Measurements from ENCODE around the gene TFPT. TPM values are rescaled to one million over a fixed set of nuclear protein-coding genes. Genes with fewer than 3 reads are reported as not detected.

The TFPT gene
- total RNA-seq, 2 experiments from 2014 or later: 44.4 to 47.1 TPM

DNA sequence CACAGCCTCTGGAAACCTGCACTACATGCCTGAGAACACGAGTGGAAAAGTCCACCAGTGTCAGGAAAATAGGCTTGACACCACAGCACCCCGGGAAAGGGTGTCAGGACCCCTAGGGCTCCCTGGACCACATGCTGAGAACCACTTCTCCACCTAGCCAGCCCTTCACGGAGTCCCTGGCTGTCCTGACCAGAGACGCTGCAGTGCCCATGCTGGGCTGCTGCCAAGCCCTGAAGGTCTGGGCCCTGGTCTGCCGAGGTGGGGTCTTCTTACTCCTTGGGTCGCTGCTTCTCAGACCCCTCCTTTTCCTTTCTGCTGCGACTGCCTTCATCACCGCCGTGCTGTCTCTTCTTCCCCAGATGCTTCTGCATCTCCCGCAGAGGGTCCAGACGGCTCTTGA lies 41.0 kb upstream of the TFPT start:
- ChIA-PET POLR2A (interaction anchor here (1.1 to 7.6 kb wide), 3 partner anchors 19 to 41 kb away, joined by 3 to 66 read pairs (median 5); partner anchors contain the start of genes CNOT3, PRPF31, TFPT and TSEN34), CTCF (interaction anchor here (0.7 kb wide), 1 partner anchor 31 kb away, joined by 3 read pairs; no protein-coding TSS in a partner anchor)
- no peak for DNase-seq
- Mint-ChIP-seq H3K36me3 (ENCODE audit: low read depth) (peaks cover 52% of the 10 kb centered on the region), H3K4me3 (no peak overlapping the region), H3K27ac (no peak overlapping the region), H3K4me1 (peaks cover 55% of the 10 kb centered on the region), H3K27me3 (no peaks in the 10 kb centered on the region), H3K9me3 (no peaks in the 10 kb centered on the region)

DNA sequence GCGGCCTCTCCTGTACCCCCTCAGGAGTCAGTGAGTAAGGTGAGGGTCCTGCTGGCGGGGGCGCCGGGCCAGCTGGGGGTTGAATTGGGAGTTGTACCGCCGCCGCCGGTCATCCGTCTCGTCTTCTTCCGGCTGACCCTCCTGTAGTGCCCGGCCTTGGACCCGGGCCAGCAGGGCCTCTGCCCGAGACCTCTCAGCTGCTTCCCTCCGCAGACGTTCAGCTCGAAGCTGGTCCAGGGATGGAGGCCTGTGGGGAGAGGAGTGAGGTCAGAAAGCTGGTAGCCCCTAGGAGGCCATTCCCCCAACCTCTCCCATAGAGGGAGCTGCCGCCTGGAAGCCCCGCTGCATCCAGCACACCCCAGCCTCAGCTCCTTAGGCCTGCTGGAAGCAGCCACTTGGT lies 40.2 kb upstream of the TFPT start:
- Mint-ChIP-seq H3K27ac (peak overlapping the region; percentile 56), H3K9me3 (no peaks in the 10 kb centered on the region), H3K27me3 (no peaks in the 10 kb centered on the region), H3K4me1 (peaks cover 49% of the 10 kb centered on the region), H3K36me3 (ENCODE audit: low read depth) (peaks cover 58% of the 10 kb centered on the region), H3K4me3 (no peak overlapping the region)
- ChIA-PET CTCF (interaction anchor here (0.7 kb wide), 1 partner anchor 32 kb away, joined by 3 read pairs; no protein-coding TSS in a partner anchor), POLR2A (interaction anchor here (1.1 to 7.6 kb wide), 2 partner anchors 18 to 35 kb away, joined by 3 to 66 read pairs; partner anchors contain the start of genes CNOT3 and TSEN34)
- no peak for DNase-seq

DNA sequence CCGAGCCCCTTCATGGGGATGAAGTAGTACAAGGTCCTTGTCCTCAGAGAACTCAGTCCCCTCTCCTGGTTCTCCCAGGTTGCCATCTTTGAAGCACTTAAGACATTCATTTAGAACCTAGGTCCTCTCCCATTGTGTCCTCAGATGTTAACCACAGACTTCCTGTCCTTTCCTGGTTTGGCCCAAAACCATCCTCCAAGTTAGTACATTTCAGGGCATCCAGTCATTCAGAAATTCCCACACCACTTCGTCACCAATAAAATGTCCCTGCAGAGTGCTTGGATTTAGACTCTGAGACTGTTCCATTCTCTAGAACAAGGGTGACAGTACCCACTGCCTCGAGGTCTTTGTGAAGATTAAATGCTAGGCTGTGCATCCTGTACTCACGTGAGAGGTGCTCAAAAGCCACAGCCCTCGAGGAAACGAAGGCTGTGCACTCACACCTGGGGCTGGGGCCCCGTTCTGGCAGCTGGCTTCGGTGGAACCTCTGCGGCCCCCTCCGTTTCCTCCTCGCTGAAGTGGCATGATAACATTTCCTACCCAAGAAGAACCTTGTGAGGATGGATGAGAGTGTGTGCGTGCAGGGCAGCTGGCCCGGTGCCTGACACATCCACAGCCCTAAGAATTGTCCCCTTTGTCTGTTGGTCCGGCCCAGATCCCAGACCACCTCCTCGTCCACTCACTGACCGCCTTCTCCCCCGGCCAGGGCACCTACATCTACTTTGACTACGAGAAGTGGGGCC lies 39.3 kb upstream of the TFPT start:
- POLR2A ChIA-PET: interaction anchor here (7.6 kb wide), 1 partner anchor 17 kb away, joined by 66 read pairs; the partner anchor contains the start of gene CNOT3

DNA sequence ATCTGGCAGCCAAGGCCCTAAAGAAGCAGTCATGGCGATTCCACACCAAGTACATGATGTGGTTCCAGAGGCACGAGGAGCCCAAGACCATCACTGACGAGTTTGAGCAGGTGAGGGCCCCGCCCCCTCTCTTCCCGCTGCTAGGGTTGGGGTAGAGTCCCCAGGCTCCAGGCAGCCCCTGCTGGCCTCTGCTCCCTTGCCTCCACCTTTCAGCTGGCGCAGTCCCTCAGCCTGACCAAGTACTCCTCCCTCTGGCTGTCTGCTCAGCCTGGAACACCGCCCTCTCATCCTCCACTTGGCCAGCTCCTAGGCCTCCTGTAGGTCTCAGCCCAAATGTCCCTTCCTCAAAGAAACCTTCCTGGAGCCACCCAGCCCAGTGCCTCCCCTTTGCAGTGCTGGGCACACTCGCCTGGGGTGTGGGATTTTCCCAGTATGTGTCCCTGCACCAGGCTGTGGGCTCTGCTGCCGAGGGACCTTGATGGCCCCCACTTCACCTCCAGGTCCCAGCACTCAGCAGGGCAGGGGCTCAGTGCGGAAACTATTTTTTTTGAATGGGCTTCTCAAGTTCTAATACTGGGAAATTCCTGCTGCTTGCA lies 38.4 kb upstream of the TFPT start:
- Mint-ChIP-seq H3K27me3 (no peaks in the 10 kb centered on the region), H3K4me3 (no peak overlapping the region), H3K4me1 (peaks cover 36% of the 10 kb centered on the region), H3K27ac (peak overlapping the region; percentile 87), H3K36me3 (ENCODE audit: low read depth) (peaks cover 71% of the 10 kb centered on the region), H3K9me3 (no peaks in the 10 kb centered on the region)
- POLR2A ChIA-PET: interaction anchor here (1.3 kb wide), 1 partner anchor 15 kb away, joined by 4 read pairs; no protein-coding TSS in a partner anchor
- CTCF ChIA-PET: no interaction called here
- DNase-seq: no peak

More for the DNA sequence above, 39.3 kb upstream of the TFPT start:
- CTCF ChIA-PET: no interaction called here
- Mint-ChIP-seq H3K9me3 (no peaks in the 10 kb centered on the region), H3K27me3 (no peaks in the 10 kb centered on the region), H3K27ac (peak overlapping the region; percentile 87), H3K4me1 (peaks cover 41% of the 10 kb centered on the region), H3K36me3 (ENCODE audit: low read depth) (peaks cover 63% of the 10 kb centered on the region), H3K4me3 (no peak overlapping the region)
- peak; percentile 61 for DNase-seq

DNA sequence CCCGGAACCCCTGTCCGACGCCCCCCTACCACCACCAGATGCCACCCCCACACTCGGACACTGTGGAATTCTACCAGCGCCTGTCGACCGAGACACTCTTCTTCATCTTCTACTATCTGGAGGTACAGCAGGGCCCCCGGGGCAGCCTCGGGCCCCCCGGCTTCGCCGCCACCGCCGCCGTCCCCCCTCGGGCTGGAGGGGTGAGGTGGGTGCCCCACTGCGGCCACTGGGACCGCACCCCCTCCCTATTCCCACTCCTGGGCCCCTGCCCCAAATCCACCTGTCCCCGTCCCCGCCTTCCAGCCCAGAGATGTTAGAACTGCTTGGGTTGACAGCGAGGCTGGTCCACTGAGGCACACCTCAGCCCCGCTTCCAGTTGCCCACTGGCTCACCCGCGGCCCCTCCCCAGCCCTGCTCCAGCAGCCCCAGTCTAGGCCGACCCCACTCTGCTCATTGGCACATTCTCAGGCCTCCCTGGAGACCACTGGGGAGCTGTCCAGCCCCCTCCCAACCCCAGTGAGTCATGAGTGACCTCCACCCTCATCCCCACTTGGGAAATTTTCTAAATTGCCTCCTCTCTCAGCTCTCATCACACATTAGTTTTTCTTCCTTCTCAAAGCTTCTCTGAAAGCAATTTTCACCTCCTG lies 37.5 kb upstream of the TFPT start:
- no peak for DNase-seq
- Mint-ChIP-seq H3K4me1 (peaks cover 28% of the 10 kb centered on the region), H3K27me3 (no peaks in the 10 kb centered on the region), H3K36me3 (ENCODE audit: low read depth) (peaks cover 72% of the 10 kb centered on the region), H3K27ac (no peak overlapping the region), H3K4me3 (no peak overlapping the region), H3K9me3 (no peaks in the 10 kb centered on the region)
- ChIA-PET CTCF (no interaction called here), POLR2A (interaction anchor here (1.3 to 1.6 kb wide), 2 partner anchors 14 to 16 kb away, joined by 4 to 8 read pairs; partner anchors contain the start of gene CNOT3)

DNA sequence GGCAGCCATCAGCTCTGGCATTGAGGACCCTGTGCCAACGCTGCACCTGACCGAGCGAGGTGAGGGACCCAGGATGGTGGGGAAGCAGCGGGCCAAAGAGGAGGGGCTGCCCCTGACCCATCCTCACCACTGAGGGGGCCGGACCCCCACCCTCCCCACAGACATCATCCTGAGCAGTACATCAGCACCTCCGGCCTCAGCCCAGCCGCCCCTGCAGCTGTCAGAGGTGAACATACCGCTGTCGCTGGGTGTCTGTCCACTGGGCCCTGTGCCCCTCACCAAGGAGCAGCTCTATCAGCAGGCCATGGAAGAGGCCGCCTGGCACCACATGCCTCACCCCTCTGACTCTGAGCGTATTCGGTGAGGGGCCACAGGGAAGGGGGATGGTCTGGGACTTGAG lies 36.8 kb upstream of the TFPT start:
- Mint-ChIP-seq H3K9me3 (no peaks in the 10 kb centered on the region), H3K27ac (no peak overlapping the region), H3K4me3 (no peak overlapping the region), H3K4me1 (peaks cover 27% of the 10 kb centered on the region), H3K27me3 (no peaks in the 10 kb centered on the region), H3K36me3 (ENCODE audit: low read depth) (peaks cover 75% of the 10 kb centered on the region)
- CTCF ChIA-PET: no interaction called here
- DNase-seq: no peak
- POLR2A ChIA-PET: interaction anchor here (1.6 kb wide), 1 partner anchor 16 kb away, joined by 8 read pairs; the partner anchor contains the start of gene CNOT3

DNA sequence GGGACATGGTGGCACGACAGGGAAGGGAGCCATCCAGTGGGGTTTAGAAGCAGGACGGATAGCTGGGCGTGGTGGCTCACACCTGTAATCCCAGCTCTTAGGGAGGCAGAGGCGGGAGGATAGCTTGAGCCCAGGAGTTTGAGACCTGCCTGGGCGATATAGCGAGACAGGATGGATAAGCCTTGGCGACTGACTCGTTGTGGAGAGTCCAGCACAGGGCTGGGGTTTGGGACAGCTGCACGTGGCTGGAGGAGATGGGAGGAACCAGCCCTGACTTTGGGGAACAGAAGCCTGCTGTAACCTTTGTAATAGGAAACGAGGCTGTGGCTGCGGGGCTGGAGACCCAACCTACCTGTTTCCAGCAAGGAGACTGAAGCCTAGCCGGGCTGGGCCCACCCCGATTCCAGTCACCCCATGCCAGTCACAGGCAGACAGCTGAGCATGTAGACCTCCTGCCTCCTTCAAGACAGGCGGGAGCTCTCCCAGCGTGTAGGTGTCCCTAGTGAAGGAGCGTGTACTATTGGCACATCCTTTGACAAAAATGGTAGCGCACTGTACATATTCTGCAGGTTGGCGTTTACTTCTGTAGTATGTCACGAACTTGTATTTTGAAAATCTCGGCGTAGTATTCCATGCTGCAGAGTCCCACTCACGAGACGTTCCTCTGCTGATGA lies 36.0 kb upstream of the TFPT start:
- ChIA-PET CTCF (no interaction called here), POLR2A (interaction anchor here (1.2 to 1.6 kb wide), 2 partner anchors 15 to 37 kb away, joined by 4 to 8 read pairs; partner anchors contain the start of gene CNOT3)
- H3K27ac Mint-ChIP-seq: no peak overlapping the region

DNA sequence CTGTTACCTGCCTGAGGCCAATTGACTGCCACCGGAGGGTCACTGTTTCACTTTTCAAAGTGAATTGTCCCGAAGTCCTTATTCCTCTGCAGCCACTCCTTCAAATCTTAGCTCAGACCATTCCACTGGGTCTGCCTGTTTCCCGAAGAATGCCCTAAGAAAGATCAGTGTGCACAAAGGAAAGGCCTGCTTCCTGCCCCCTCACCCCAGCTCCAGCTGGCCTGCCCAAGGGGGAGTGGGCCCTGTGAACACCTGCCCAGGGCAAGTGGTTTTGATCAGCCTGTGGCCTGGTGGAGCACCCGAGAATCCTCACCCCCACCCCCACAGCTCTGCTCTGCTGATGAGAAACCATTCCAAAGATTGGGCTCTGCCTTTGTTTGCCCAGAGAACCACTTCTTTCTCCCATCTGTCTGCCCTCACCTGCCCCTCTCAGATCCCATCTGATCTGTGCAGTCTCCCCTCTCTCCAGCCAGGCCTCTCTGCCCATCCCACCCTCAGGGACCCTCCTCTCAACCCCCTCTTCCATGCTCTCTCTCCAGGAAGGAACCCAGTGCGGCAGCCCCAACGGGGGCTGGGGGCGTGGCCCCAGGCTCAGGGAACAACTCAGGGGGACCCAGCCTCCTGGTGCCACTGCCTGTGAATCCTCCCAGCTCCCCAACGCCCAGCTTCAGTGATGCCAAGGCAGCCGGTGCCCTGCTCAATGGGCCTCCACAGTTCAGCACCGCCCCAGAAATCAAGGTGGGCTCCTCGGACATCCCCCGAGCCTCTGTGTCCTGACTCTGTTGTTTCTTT lies 33.8 kb upstream of the TFPT start:
- no peak overlapping the region for H3K4me3 Mint-ChIP-seq
- H3K36me3 Mint-ChIP-seq (ENCODE audit: low read depth): peaks cover 75% of the 10 kb centered on the region
- DNase-seq: no peak
- CTCF ChIA-PET: interaction anchor here (0.6 to 0.8 kb wide), 2 partner anchors 10 to 246 kb away, joined by 3 read pairs; partner anchors contain the start of gene LENG1
- POLR2A ChIA-PET: interaction anchor here (0.7 to 2.6 kb wide), 4 partner anchors 10 to 52 kb away, joined by 3 to 12 read pairs (median 9); partner anchors contain the start of genes CNOT3 and LENG1
- H3K9me3 Mint-ChIP-seq: no peaks in the 10 kb centered on the region
- peaks cover 8% of the 10 kb centered on the region for H3K4me1 Mint-ChIP-seq
- H3K27me3 Mint-ChIP-seq: no peaks in the 10 kb centered on the region
- no peak overlapping the region for H3K27ac Mint-ChIP-seq

More for the DNA sequence above, 36.0 kb upstream of the TFPT start:
- no peak for DNase-seq
- H3K4me3 Mint-ChIP-seq: no peak overlapping the region
- H3K4me1 Mint-ChIP-seq: peaks cover 21% of the 10 kb centered on the region
- no peaks in the 10 kb centered on the region for H3K27me3 Mint-ChIP-seq
- no peaks in the 10 kb centered on the region for H3K9me3 Mint-ChIP-seq
- H3K36me3 Mint-ChIP-seq (ENCODE audit: low read depth): peaks cover 75% of the 10 kb centered on the region

DNA sequence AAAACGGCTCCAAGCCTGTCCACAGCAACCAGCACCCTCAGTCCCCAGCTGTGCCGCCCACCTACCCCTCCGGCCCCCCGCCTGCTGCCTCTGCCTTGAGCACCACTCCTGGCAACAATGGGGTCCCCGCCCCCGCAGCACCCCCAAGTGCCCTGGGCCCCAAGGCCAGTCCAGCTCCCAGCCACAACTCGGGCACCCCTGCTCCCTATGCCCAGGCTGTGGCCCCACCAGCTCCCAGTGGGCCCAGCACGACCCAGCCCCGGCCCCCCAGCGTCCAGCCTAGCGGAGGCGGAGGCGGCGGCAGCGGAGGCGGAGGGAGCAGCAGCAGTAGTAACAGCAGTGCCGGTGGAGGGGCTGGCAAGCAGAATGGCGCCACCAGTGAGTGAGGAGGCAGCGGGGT lies 32.7 kb upstream of the TFPT start:
- Mint-ChIP-seq H3K27ac (no peak overlapping the region), H3K4me3 (no peak overlapping the region), H3K36me3 (ENCODE audit: low read depth) (peaks cover 75% of the 10 kb centered on the region), H3K4me1 (peaks cover under 1% of the 10 kb centered on the region), H3K9me3 (no peaks in the 10 kb centered on the region), H3K27me3 (no peaks in the 10 kb centered on the region)
- ChIA-PET POLR2A (interaction anchor here (0.7 to 2.2 kb wide), 2 partner anchors 10 to 53 kb away, joined by 3 to 9 read pairs; partner anchors contain the start of gene CNOT3), CTCF (no interaction called here)
- DNase-seq: no peak

DNA sequence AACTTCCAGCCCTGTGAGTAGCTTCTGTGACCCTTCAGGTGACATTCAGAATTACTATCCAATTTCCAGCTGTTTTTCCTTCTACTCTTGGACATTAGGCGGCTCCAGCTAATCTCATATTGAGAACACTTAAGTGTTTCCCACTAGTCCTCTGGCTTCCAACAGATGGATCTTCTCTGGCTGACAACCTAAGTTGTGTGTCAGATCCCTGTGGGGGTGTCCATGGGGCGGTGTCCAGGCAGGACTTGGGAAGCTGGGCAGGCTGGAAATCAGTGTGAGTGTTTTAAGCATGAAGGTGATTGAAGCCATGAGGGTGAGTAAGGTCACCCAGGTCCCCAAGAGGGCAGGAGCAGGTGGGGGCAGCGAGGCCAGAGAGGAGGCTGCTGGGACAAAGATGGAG lies 32.2 kb upstream of the TFPT start:
- H3K4me1 Mint-ChIP-seq: no peaks in the 10 kb centered on the region
- CTCF ChIA-PET: no interaction called here
- peaks cover 78% of the 10 kb centered on the region for H3K36me3 Mint-ChIP-seq (ENCODE audit: low read depth)
- H3K4me3 Mint-ChIP-seq: no peak overlapping the region
- no peak for DNase-seq
- no peaks in the 10 kb centered on the region for H3K27me3 Mint-ChIP-seq
- H3K9me3 Mint-ChIP-seq: no peaks in the 10 kb centered on the region
- H3K27ac Mint-ChIP-seq: no peak overlapping the region
- POLR2A ChIA-PET: interaction anchor here (2.2 kb wide), 1 partner anchor 10 kb away, joined by 9 read pairs; the partner anchor contains the start of gene CNOT3

DNA sequence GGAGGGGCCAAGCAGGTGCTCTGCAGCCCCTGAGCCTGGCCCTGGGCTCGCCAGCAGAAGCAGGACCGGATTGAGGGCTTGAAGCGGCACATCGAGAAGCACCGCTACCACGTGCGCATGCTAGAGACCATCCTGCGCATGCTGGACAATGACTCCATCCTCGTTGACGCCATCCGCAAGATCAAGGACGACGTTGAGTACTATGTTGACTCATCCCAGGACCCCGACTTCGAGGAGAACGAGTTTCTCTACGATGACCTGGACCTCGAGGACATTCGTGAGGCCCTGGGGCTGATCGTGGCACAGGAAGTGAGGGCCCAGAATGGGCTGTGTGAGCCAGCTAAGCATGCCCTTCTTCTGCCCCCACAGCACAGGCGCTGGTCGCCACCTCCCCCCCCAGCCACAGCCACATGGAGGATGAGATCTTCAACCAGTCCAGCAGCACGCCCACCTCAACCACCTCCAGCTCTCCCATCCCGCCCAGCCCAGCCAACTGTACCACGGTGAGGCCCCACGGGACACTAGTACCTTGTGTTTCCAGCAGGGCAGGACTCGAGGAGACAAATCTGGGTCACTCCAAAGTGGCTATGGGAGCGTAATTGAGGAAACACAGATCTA lies 30.2 kb upstream of the TFPT start:
- ChIA-PET POLR2A (interaction anchor here (0.7 kb wide), 1 partner anchor 8 kb away, joined by 3 read pairs; the partner anchor contains the start of gene CNOT3), CTCF (no interaction called here)
- DNase-seq: no peak
- no peaks in the 10 kb centered on the region for H3K27me3 Mint-ChIP-seq
- no peak overlapping the region for H3K4me3 Mint-ChIP-seq
- no peak overlapping the region for H3K27ac Mint-ChIP-seq
- no peaks in the 10 kb centered on the region for H3K9me3 Mint-ChIP-seq
- peaks cover 68% of the 10 kb centered on the region for H3K36me3 Mint-ChIP-seq (ENCODE audit: low read depth)
- H3K4me1 Mint-ChIP-seq: peaks cover 4% of the 10 kb centered on the region

Data from activated CD4-positive, alpha-beta memory T cell treated with anti-CD3 and anti-CD28 coated beads, Interleukin-2, amount 10 ng/mL, durations not matched to agents 7 days and 5 days (primary cell).